HG02885 (cell line): Measurements from ENCODE around the gene NKAPL.
"Not testable (repeated sequence)": the region's sequence is repeated elsewhere in the genome, so short reads cannot be mapped to it uniquely, and the experiment has no call there.

Source experiments
- ATAC-seq: cut with Tn5 transposase; IDR thresholded peaks from one replicate; pipeline ENCODE4 v1.9.1; 2021; ENCODE audit warnings: mild to moderate bottlenecking; ENCODE audit not compliant: unreplicated experiment, poor library complexity

The NKAPL gene

GRCh38 chr6:28291573-28291972 lies 32.5 kb downstream of the NKAPL start:
- no peak for ATAC-seq

GRCh38 chr6:28295326-28295725 lies 36.2 kb downstream of the NKAPL start:
- ATAC-seq, result no peak

- ATAC-seq, result no peak
Observed at GRCh38 chr6:28296520-28297060, 37.5 kb downstream of the NKAPL start.

- ATAC-seq, result peak; percentile 68
Observed at GRCh38 chr6:28303570-28303969, 44.5 kb downstream of the NKAPL start.

- ATAC-seq, result not testable (repeated sequence)
Observed at GRCh38 chr6:28306363-28306762, 47.3 kb downstream of the NKAPL start.
